Stimulated activated naive CD4-positive, alpha-beta T cell treated with Interleukin-2 at 50 U/mL for 16 hours (primary cell): Measurements from ENCODE around the gene KLHL29.

ENCODE experiments used
- DNase-seq: peaks from one replicate; lab custom pipeline; 2025; lab: John Stamatoyannopoulos, UW

The KLHL29 gene

GRCh38 chr2:23532391-23533337 lies 147.7 kb downstream of the KLHL29 start:
- no peak for DNase-seq

DNA sequence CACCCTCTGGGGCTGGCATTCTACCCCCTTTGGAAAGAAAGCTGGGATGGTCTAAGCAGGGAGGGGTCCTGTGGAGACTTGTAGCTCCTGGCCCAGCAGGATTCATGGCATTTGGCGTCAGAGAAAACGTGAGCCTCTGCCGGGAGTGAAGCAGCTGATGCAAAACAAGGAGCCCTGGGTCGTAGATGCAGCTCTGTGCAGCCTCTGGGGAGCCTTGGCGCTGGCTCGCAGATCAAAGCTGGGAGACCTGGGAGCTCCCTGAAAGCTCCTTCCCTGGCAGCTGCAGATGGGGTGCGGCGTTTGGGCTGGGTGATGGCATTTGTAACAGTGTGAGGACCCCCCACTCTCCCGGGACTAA lies 148.3 kb downstream of the KLHL29 start:
- DNase-seq, result no peak

- DNase-seq, result no peak
These were observed 149.8 kb downstream of the KLHL29 start for GRCh38 chr2:23534771-23535170.

DNA sequence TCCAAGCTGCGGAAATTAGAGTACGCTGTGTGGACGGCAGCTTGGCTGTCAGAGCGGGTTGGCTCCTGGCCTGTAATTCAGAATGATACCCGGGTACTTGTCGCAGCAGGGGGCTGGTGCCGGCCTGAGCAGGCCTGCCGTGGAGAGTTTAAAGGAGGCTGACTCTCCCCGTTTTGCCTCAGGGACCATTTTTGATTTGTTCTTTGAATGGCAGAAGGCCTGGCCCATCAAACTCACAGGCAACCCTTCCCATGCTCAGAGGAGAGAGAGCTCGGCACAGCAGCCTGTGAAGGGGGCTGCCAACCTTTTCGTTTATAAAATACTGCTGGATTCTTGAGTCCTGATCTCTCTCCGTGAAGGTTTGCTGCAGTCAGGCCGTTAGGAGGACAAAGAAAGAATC lies 151.3 kb downstream of the KLHL29 start:
- DNase-seq, result no peak

- no peak for DNase-seq
These were observed 153.0 kb downstream of the KLHL29 start for GRCh38 chr2:23537991-23538390.

DNA sequence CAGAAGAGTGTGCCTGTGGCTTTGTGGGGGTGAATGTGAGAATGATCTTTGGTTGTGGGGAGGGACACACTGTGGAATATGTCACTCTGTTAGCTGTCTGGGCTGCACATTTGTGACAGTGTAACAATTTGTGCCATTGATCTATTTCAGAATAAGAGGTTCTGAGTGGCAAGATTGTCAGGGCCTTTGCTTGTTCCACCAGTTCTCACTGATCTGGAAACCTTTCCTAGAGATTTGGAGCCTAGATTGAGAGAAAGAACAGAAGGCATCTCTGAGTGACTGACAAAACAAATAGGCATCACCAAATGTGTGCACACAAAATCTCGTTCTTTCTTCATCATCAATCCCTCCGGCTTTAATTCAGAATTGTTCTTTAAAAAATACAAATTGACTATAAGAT lies 153.6 kb downstream of the KLHL29 start:
- no peak for DNase-seq

GRCh38 chr2:23540804-23541360 lies 155.9 kb downstream of the KLHL29 start:
- DNase-seq, result no peak

DNA sequence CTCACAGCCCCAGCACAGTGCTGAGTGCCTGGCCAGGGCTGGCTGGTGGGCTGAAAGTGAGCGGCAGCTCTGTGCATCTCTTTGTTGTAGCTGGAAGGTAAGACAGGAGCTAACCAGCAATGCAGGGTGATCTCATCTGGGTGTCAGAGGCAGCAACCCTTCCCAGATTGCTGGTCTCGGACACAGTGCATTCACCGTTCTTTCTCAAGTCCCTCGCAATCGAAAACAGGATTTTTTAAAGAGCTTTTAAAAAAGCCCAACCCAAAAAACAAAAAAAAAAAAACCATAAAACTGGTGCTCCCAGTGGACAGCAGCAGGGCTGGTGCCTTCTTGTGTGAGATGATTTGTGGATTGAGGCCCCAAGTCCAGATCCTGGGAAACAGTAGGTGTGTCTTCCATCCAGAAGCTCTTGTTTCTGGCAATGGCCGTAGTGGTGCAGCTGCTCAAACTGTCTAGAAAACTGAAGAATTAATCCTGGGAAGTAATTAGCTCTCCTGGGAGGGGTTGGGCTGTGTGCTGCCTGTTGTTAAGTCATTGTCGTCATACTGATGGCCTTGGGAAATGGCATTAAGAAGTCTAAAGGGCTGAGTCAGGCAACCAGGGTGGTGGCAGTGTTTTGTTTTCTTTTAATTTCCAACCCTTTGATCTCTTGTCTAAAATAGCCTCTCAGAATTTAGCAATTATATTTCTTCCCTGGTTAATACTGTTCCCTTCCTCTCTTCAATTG lies 156.7 kb downstream of the KLHL29 start:
- no peak for DNase-seq

- DNase-seq, result no peak
These were observed 157.3 kb downstream of the KLHL29 start for GRCh38 chr2:23542230-23542789.

DNA sequence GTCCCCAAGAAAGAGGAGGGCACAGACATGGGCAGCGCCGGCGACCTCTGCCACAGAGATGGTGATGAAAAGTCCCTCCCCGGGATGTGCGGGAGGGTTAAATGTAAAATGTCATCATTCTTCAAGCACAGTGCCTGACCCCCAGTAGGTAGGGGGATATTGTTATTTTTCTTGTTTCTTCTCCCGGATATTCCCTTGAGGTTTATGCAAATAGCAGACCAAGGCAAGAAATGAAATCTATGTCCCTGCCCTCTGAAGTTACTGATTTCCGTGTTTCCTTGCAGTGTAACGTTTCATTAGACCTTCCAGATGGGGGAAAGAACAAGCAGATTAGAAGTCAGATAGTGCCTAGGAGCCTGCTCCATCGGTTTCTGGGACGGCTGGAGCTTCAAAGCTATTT lies 158.3 kb downstream of the KLHL29 start:
- DNase-seq, result no peak

GRCh38 chr2:23543728-23544127 lies 158.7 kb downstream of the KLHL29 start:
- no peak for DNase-seq

DNA sequence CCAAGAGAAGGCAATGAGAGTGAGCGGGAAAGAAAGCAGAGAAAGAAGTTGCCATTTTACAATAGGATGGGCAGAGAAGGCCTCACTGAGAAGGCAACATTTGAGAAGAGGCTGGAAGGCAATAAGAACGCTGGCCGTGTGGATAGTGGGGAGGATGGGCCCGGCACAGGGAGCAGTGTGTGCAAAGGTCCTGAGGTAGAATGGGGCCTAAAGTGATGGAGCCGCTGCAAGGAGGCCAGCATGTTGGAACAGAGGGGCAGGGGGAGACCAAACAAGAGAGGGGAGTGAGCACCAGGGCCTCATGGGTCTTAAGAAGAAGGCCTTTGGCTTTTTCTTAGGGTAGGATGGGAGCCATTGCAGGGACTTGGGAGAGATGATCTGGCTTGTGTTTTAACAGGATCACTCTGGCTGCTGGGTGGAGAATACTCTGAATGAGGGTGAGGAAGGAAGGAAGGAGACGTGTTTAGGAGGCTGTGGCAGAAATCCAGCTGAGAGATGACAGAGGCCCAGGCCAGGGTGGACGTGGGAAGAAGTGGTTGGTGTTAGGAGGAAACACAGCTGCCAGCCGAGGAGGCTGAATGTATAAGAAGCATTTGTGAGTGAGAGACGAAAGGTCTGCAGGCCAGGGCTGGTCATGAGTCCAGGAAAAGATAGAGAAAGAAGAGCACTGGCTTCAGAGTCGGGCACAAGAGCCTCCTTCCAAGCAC lies 159.8 kb downstream of the KLHL29 start:
- no peak for DNase-seq

GRCh38 chr2:23545396-23545795 lies 160.4 kb downstream of the KLHL29 start:
- DNase-seq, result no peak

DNA sequence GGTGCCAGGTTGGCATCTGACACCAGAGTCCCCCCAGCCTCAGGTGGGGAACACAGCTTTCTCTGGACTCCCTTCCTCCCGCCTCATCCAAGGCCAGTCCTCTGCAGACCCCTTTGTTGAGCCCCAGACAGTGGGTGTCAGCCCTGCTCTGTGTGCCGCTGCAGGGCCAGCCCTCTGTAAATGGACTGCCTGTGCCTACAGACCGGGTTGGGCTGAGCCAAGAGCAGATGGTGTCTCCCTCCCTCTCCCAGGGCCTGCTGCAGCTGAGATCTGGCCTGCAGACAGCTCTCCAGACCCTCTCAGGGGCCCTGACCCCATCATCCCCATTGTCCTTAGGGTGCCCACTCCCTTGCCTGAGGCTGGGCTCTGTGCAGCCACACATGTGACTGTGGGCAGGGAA lies 160.8 kb downstream of the KLHL29 start:
- no peak for DNase-seq

GRCh38 chr2:23546913-23547312 lies 161.9 kb downstream of the KLHL29 start:
- DNase-seq, result no peak

GRCh38 chr2:23547725-23548124 lies 162.7 kb downstream of the KLHL29 start:
- no peak for DNase-seq

DNA sequence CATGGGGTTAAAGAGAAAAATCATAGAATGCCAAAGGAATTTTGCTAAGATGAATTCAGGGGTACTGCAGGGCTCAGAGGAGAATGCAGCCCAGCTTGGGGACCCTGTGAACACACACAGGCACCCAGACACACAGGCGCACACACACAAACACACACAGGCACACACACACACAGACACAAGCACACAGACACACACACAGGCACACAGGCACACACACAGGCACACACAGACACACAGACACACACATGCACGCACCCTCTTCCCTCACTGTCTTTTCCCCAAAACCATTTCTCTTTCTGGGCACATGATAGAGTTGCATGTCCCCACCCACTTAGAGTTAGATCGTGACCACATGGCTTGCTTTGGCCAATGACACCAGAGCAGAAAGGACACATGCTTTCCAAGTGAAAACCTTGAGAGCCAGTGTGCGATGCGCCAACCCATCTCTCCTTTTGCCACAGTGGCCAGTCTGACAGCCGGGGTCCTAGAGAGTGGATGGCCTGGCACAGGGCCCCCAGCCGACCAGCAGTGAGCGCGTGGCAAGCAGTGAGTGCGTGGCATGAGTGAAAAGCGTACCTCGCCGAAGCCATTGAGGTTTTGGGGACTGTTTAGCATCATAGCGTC lies 163.3 kb downstream of the KLHL29 start:
- DNase-seq, result no peak

DNA sequence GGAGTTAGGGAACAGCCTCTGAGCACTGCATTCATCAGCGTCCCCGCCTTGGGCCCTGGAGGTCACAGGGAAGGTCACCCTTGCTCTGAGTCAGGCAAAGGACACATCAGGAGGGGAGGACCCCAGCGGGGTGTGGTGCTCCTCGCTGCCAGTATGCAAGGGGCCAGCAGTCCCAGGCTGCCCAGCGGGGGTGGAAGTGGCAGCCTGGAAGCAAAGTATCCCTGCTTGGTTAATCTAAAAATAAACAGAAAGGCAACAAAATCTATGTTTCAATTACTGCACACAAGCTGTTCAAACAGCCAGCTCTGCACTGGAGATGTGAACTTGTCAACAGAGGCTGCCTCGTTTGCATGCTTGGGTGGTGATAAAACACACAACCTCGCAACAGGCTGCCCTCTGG lies 164.1 kb downstream of the KLHL29 start:
- DNase-seq, result no peak

DNA sequence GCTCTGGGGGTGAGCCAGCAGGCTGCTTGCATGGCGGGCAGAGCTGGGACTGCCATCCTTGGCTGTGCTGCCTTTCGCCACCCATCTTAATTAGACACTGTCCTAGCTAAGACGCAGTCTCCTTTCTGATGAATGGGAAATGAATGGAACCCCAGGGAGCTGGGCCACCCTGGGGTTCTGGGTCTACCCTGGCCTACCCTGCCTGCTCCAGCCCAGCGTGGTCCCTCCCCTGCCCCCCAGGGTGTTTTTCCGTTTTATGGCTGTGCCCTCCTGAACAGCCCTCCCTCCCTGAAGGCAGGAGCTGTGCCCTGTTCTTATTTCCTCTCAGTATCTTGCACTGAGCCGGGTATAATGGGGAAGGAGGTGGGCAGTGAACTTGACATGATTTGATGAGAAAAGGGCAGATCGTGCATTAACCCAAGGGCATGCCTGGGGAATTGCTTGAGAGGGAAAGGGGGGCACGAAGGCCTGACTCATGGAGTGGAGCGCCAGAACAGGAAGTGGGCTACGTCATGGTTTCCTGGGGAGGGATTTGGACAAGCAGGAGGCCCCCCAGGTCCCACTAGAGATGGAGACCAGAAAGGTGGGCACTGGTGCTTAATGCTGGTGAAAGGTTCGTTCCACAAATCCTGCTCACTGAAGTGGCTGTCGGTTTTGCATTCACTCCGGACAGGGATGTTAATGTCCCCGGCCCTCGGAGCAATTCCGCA lies 165.0 kb downstream of the KLHL29 start:
- DNase-seq, result no peak

- DNase-seq, result no peak
These were observed 165.6 kb downstream of the KLHL29 start for GRCh38 chr2:23550553-23550952.

GRCh38 chr2:23551875-23552274 lies 166.9 kb downstream of the KLHL29 start:
- DNase-seq, result no peak
